ENCODE data around the gene MRPL58.

MRPL58 gene

DNA sequence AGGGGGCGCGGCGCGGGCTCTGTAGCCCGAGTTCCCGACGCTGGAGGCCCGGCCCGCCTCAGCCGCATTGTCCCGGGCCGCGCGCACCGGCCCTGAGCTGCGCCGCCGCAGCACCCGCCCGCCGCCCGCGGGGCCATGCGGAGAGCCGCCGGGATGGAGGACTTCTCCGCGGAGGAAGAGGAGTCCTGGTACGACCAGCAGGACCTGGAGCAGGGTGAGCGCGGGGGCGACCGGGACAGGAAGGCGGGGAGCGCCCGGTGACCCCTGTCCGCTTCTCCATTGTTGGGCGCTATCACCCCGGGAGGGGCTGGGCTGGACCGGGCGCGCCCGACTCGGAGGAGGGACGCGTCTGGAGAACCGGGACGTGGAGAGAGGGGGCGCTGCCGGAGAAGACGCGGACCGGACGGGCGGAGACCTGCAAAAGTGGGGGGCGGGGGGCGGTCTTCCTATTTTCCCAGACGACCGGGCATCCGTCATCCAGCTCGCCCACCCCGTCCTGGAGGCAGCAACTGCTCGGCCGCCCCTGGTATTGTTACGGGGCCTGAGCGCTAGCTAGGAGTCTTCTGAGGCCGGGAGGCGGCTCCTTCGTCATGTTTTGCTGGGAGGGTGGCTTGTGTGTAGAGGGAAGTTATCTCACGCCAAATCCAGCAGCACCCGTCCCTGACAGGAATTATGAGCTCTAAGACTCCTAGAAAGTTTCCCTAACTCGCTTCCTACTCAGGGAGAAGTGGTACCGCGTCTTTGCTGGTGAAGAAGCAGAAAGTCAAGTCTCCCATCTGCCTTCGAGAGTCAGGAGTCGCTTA, 24.4 kb upstream of the MRPL58 start:
- H3K4me1 ChIP-seq (ENCODE audit: control insufficient read depth, insufficient read depth, low read length): peaks cover 41% of the 10 kb centered on the region
- H3K9ac ChIP-seq (ENCODE audit: low read length in 2 of 2): peak overlapping the region; percentile 94 to 97
- no peaks in the 10 kb centered on the region for H3K36me3 ChIP-seq (ENCODE audit: control insufficient read depth in 2 of 2, insufficient read depth in 2 of 2, low read length in 2 of 2)
- H3K27ac ChIP-seq (ENCODE audit: low read length): peak overlapping the region; percentile 99
- H3K27me3 ChIP-seq (ENCODE audit: control insufficient read depth in 1 of 2, insufficient read depth in 2 of 2, low read length in 2 of 2): no peaks in the 10 kb centered on the region
- peak overlapping the region; percentile 89 to 95 for H3K4me3 ChIP-seq (ENCODE audit: low read length in 2 of 2)
- H3K9me3 ChIP-seq (ENCODE audit: control insufficient read depth in 2 of 2, low read length in 2 of 2): no peaks in the 10 kb centered on the region

GRCh38 chr17:74990581-74991105, 21.8 kb upstream of the MRPL58 start:
- H3K9ac ChIP-seq (ENCODE audit: low read length in 2 of 2): no peak overlapping the region
- peak overlapping the region; percentile 53 for H3K27ac ChIP-seq (ENCODE audit: low read length)
- peak overlapping the region in 1 of 2 donors; percentile 15 for H3K4me3 ChIP-seq (ENCODE audit: low read length in 2 of 2)
- no peaks in the 10 kb centered on the region for H3K36me3 ChIP-seq (ENCODE audit: control insufficient read depth in 2 of 2, insufficient read depth in 2 of 2, low read length in 2 of 2)
- no peaks in the 10 kb centered on the region for H3K9me3 ChIP-seq (ENCODE audit: control insufficient read depth in 2 of 2, low read length in 2 of 2)
- H3K27me3 ChIP-seq (ENCODE audit: control insufficient read depth in 1 of 2, insufficient read depth in 2 of 2, low read length in 2 of 2): no peaks in the 10 kb centered on the region
- H3K4me1 ChIP-seq (ENCODE audit: control insufficient read depth, insufficient read depth, low read length): peaks cover 41% of the 10 kb centered on the region

DNA sequence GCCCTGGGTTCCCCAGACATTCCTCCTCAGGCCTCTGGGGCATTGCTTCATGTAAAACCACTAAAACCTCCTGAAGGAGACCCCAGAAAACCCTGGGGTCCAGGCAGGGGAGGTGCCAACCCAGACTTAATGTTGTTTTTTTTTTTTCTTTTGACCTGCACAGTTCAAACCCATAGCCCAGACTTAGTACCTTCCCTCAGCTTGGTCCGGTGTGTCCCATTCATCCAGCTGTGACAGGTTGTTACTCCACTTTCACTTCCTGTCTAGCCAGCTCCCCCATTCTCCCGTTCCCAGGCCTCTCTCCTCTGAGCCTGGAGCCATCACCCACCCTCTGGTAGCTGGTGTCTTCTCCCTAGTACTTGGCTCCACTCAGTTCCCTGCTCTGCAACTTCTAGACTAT, 20.2 kb upstream of the MRPL58 start:
- Histone ChIP-seq H3K36me3 (ENCODE audit: control insufficient read depth in 2 of 2, insufficient read depth in 2 of 2, low read length in 2 of 2) (no peaks in the 10 kb centered on the region), H3K27me3 (ENCODE audit: control insufficient read depth in 1 of 2, insufficient read depth in 2 of 2, low read length in 2 of 2) (no peaks in the 10 kb centered on the region), H3K27ac (ENCODE audit: low read length) (peak overlapping the region; percentile 60), H3K9ac (ENCODE audit: low read length in 2 of 2) (peak overlapping the region in 1 of 2 donors; percentile 6), H3K4me3 (ENCODE audit: low read length in 2 of 2) (no peak overlapping the region), H3K9me3 (ENCODE audit: control insufficient read depth in 2 of 2, low read length in 2 of 2) (no peaks in the 10 kb centered on the region), H3K4me1 (ENCODE audit: control insufficient read depth, insufficient read depth, low read length) (peaks cover 36% of the 10 kb centered on the region)

- Histone ChIP-seq H3K27me3 (ENCODE audit: control insufficient read depth in 1 of 2, insufficient read depth in 2 of 2, low read length in 2 of 2) (no peaks in the 10 kb centered on the region), H3K36me3 (ENCODE audit: control insufficient read depth in 2 of 2, insufficient read depth in 2 of 2, low read length in 2 of 2) (peaks cover 3% of the 10 kb centered on the region in 2 donors), H3K27ac (ENCODE audit: low read length) (no peak overlapping the region), H3K9me3 (ENCODE audit: control insufficient read depth in 2 of 2, low read length in 2 of 2) (no peaks in the 10 kb centered on the region), H3K9ac (ENCODE audit: low read length in 2 of 2) (no peak overlapping the region), H3K4me3 (ENCODE audit: low read length in 2 of 2) (no peak overlapping the region), H3K4me1 (ENCODE audit: control insufficient read depth, insufficient read depth, low read length) (peaks cover 23% of the 10 kb centered on the region)
Observed at GRCh38 chr17:74994440-74994839, 18.0 kb upstream of the MRPL58 start.

DNA sequence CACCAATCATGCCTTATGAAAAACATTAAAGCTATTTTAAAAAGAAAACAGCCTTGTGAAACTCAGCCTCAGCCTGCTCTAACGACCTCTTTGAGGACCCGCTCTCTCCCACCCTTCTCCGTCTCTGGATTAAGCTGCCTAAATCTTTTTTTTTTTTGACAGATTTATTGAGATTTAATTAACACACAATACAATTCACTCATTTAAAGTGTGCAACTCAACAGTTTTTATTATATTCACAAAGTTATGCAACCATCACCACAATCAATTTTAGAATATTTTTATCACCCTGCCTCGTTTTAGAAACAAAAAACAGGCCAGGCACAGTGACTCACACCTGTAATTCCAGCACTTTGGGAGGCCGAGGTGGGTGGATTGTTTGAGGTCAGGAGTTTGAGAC, 16.6 kb upstream of the MRPL58 start:
- no peak overlapping the region for H3K4me3 ChIP-seq (ENCODE audit: low read length in 2 of 2)
- H3K36me3 ChIP-seq (ENCODE audit: control insufficient read depth in 2 of 2, insufficient read depth in 2 of 2, low read length in 2 of 2): peaks cover 5 to 6% of the 10 kb centered on the region in 2 donors
- peaks cover 12% of the 10 kb centered on the region for H3K4me1 ChIP-seq (ENCODE audit: control insufficient read depth, insufficient read depth, low read length)
- H3K27me3 ChIP-seq (ENCODE audit: control insufficient read depth in 1 of 2, insufficient read depth in 2 of 2, low read length in 2 of 2): no peaks in the 10 kb centered on the region
- no peak overlapping the region for H3K27ac ChIP-seq (ENCODE audit: low read length)
- H3K9me3 ChIP-seq (ENCODE audit: control insufficient read depth in 2 of 2, low read length in 2 of 2): no peaks in the 10 kb centered on the region
- no peak overlapping the region for H3K9ac ChIP-seq (ENCODE audit: low read length in 2 of 2)

- H3K27ac ChIP-seq (ENCODE audit: low read length): no peak overlapping the region
Observed at GRCh38 chr17:74998783-74999182, 13.7 kb upstream of the MRPL58 start.

DNA sequence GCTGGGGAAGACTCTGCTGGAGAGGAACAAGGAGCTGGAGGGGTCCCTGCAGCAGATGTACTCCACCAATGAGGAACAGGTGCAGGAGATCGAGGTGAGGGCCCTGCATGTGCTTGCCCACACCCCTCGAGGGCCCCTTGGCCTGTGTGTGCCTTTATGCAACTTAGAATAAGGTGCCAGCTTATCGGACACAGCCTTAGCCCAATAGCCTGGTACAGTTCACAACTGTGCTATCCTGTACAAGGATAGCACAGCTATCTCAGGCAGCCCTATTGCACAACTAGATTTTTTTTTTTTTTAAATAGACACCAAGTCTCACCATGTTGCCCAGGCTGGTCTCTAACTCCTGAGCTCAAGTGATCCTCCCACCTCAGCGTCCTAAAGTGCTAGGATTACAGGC, 12.9 kb upstream of the MRPL58 start:
- Histone ChIP-seq H3K27me3 (ENCODE audit: control insufficient read depth in 1 of 2, insufficient read depth in 2 of 2, low read length in 2 of 2) (no peaks in the 10 kb centered on the region), H3K4me3 (ENCODE audit: low read length in 2 of 2) (no peak overlapping the region), H3K36me3 (ENCODE audit: control insufficient read depth in 2 of 2, insufficient read depth in 2 of 2, low read length in 2 of 2) (peaks cover 30 to 33% of the 10 kb centered on the region in 2 donors), H3K4me1 (ENCODE audit: control insufficient read depth, insufficient read depth, low read length) (peaks cover 2% of the 10 kb centered on the region), H3K9me3 (ENCODE audit: control insufficient read depth in 2 of 2, low read length in 2 of 2) (no peaks in the 10 kb centered on the region), H3K9ac (ENCODE audit: low read length in 2 of 2) (no peak overlapping the region), H3K27ac (ENCODE audit: low read length) (no peak overlapping the region)

More at GRCh38 chr17:74998783-74999182, 13.7 kb upstream of the MRPL58 start:
- Histone ChIP-seq H3K9me3 (ENCODE audit: control insufficient read depth in 2 of 2, low read length in 2 of 2) (no peaks in the 10 kb centered on the region), H3K4me1 (ENCODE audit: control insufficient read depth, insufficient read depth, low read length) (no peaks in the 10 kb centered on the region), H3K4me3 (ENCODE audit: low read length in 2 of 2) (no peak overlapping the region), H3K9ac (ENCODE audit: low read length in 2 of 2) (no peak overlapping the region), H3K27me3 (ENCODE audit: control insufficient read depth in 1 of 2, insufficient read depth in 2 of 2, low read length in 2 of 2) (no peaks in the 10 kb centered on the region), H3K36me3 (ENCODE audit: control insufficient read depth in 2 of 2, insufficient read depth in 2 of 2, low read length in 2 of 2) (peaks cover 27% of the 10 kb centered on the region in 2 donors)

DNA sequence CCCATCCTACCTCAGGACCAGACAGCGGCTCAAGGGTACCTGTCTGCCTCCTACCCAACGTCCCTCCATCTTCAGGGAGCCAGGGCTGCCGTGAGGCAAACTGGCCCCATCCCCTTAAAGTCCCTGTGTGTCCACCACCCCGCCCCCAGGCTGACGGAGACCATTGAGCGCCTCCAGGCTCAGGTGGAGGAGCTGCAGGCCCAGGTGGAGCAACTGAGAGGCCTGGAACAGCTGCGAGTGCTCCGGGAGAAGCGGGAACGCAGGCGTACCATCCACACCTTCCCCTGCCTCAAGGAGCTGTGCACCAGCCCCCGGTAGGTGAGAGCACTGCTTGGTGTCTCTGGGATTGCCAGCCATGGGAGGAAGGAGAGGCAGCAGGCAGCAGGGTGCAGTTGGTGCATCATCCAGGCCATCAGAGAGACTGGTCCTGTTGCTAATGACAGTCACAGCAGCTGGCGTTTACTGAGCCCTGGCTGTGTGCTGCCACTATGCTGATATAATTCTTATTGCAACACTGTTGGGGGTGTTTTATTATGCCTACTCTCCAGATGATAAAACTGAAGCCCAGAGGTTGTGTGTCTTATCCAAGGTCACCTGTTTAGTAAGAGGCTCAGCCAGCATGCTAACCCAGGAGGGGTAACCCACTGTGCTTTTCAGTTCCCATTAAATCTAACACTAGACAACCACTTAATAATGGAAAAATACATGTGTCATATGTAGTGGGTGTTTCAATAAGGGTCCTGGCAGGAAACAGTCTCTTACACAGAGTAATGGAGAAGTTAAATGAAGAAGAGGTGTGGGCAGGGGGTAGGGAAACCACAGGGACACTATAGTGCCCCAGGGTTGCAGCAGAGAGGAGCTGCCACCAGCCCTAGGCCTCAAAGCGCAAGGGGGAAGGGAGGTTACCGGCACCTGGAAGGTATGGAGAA, 10.3 kb upstream of the MRPL58 start:
- H3K9me3 ChIP-seq (ENCODE audit: control insufficient read depth in 2 of 2, low read length in 2 of 2): no peaks in the 10 kb centered on the region
- peaks cover 35 to 40% of the 10 kb centered on the region in 2 donors for H3K36me3 ChIP-seq (ENCODE audit: control insufficient read depth in 2 of 2, insufficient read depth in 2 of 2, low read length in 2 of 2)
- H3K27me3 ChIP-seq (ENCODE audit: control insufficient read depth in 1 of 2, insufficient read depth in 2 of 2, low read length in 2 of 2): no peaks in the 10 kb centered on the region
- no peak overlapping the region for H3K9ac ChIP-seq (ENCODE audit: low read length in 2 of 2)
- H3K27ac ChIP-seq (ENCODE audit: low read length): no peak overlapping the region
- peaks cover 2% of the 10 kb centered on the region for H3K4me1 ChIP-seq (ENCODE audit: control insufficient read depth, insufficient read depth, low read length)
- H3K4me3 ChIP-seq (ENCODE audit: low read length in 2 of 2): no peak overlapping the region

DNA sequence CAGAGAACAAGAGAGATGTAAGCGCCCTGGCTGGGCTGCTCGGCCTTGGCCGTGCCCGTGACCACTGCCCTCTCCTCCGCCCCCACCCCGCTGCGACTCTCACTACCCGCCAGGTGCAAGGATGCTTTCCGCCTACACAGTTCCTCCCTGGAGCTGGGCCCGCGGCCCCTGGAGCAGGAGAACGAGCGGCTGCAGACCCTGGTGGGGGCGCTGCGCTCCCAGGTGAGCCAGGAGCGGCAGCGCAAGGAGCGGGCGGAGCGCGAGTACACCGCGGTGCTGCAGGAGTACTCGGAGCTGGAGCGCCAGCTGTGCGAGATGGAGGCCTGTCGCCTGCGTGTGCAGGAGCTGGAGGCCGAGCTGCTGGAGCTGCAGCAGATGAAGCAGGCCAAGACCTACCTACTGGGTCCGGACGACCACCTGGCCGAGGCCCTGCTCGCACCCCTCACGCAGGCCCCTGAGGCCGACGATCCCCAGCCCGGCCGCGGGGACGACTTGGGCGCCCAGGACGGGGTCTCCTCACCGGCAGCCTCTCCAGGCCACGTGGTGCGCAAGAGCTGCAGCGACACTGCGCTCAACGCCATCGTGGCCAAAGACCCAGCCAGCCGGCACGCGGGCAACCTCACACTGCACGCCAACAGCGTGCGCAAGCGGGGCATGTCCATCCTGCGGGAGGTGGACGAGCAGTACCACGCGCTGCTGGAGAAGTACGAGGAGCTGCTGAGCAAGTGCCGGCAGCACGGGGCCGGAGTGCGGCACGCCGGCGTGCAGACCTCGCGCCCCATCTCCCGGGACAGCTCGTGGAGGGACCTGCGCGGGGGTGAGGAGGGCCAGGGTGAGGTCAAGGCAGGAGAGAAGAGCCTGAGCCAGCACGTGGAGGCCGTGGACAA, 9.2 kb upstream of the MRPL58 start:
- no peaks in the 10 kb centered on the region for H3K27me3 ChIP-seq (ENCODE audit: control insufficient read depth in 1 of 2, insufficient read depth in 2 of 2, low read length in 2 of 2)
- peaks cover 35 to 40% of the 10 kb centered on the region in 2 donors for H3K36me3 ChIP-seq (ENCODE audit: control insufficient read depth in 2 of 2, insufficient read depth in 2 of 2, low read length in 2 of 2)
- H3K9me3 ChIP-seq (ENCODE audit: control insufficient read depth in 2 of 2, low read length in 2 of 2): no peaks in the 10 kb centered on the region
- no peak overlapping the region for H3K27ac ChIP-seq (ENCODE audit: low read length)
- H3K4me3 ChIP-seq (ENCODE audit: low read length in 2 of 2): no peak overlapping the region
- H3K4me1 ChIP-seq (ENCODE audit: control insufficient read depth, insufficient read depth, low read length): peaks cover 2% of the 10 kb centered on the region
- H3K9ac ChIP-seq (ENCODE audit: low read length in 2 of 2): no peak overlapping the region

DNA sequence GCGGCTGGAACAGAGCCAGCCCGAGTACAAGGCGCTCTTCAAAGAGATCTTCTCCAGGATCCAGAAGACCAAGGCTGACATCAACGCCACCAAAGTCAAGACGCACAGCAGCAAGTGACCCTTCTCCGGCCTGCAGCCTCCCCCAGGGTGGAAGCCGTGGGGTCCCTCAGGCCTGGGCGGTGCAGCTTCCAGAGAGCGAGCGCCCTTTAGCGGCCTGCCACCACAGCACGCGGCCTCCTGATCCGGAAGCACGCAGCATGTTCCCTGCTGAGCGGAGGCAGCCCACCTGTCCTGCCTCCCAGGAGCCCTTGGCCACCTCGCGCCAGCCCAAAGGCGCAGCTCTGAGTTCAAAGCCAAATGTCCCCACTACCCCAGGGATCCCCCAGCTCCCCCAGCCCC, 8.5 kb upstream of the MRPL58 start:
- no peak overlapping the region for H3K4me3 ChIP-seq (ENCODE audit: low read length in 2 of 2)
- H3K4me1 ChIP-seq (ENCODE audit: control insufficient read depth, insufficient read depth, low read length): peaks cover 2% of the 10 kb centered on the region
- no peaks in the 10 kb centered on the region for H3K9me3 ChIP-seq (ENCODE audit: control insufficient read depth in 2 of 2, low read length in 2 of 2)
- H3K27me3 ChIP-seq (ENCODE audit: control insufficient read depth in 1 of 2, insufficient read depth in 2 of 2, low read length in 2 of 2): no peaks in the 10 kb centered on the region
- no peak overlapping the region for H3K27ac ChIP-seq (ENCODE audit: low read length)
- H3K9ac ChIP-seq (ENCODE audit: low read length in 2 of 2): no peak overlapping the region
- H3K36me3 ChIP-seq (ENCODE audit: control insufficient read depth in 2 of 2, insufficient read depth in 2 of 2, low read length in 2 of 2): peaks cover 35 to 40% of the 10 kb centered on the region in 2 donors
